ENCODE measurements around the gene ARHGAP22.

- TF ChIP-seq CTCF (conservative IDR thresholded peaks at IDR 0.05; ENCODE audit: low read depth, low read length), result no peak
- no peak for TF ChIP-seq POLR2A (IDR thresholded peaks at IDR 0.05; ENCODE audit: low read depth, low read length)
- TF ChIP-seq CEBPB (IDR thresholded peaks at IDR 0.05; ENCODE audit: low read depth, low read length), result no peak
- TF ChIP-seq RAD21 (IDR thresholded peaks at IDR 0.05; ENCODE audit: low read length), result no peak
- TF ChIP-seq MAFK (IDR thresholded peaks at IDR 0.05; ENCODE audit: low read depth, low read length), result no peak
- TF ChIP-seq CHD1 (IDR thresholded peaks at IDR 0.05; ENCODE audit: low read depth, low read length), result no peak
- TF ChIP-seq ELK1 (IDR thresholded peaks at IDR 0.05; ENCODE audit: borderline replicate concordance, low read depth, low read length), result no peak
- TF ChIP-seq MAZ (IDR thresholded peaks at IDR 0.05; ENCODE audit: borderline replicate concordance, low read depth, low read length), result no peak
- TF ChIP-seq RCOR1 (IDR thresholded peaks at IDR 0.05; ENCODE audit: insufficient replicate concordance, low read length), result no peak
- no peak for TF ChIP-seq FOS (IDR thresholded peaks at IDR 0.05; ENCODE audit: low read depth, low read length)
- TF ChIP-seq SMC3 (IDR thresholded peaks at IDR 0.05; ENCODE audit: low read depth, low read length), result no peak
- no peak for TF ChIP-seq RFX5 (IDR thresholded peaks at IDR 0.05; ENCODE audit: low read depth, low read length)
Measured at GRCh38 chr10:48547981-48548380, 56.9 kb downstream of the ARHGAP22 start.

Measured in IMR-90 (cell line).